ENCODE results near the gene CD79A.

CD79A gene

DNA sequence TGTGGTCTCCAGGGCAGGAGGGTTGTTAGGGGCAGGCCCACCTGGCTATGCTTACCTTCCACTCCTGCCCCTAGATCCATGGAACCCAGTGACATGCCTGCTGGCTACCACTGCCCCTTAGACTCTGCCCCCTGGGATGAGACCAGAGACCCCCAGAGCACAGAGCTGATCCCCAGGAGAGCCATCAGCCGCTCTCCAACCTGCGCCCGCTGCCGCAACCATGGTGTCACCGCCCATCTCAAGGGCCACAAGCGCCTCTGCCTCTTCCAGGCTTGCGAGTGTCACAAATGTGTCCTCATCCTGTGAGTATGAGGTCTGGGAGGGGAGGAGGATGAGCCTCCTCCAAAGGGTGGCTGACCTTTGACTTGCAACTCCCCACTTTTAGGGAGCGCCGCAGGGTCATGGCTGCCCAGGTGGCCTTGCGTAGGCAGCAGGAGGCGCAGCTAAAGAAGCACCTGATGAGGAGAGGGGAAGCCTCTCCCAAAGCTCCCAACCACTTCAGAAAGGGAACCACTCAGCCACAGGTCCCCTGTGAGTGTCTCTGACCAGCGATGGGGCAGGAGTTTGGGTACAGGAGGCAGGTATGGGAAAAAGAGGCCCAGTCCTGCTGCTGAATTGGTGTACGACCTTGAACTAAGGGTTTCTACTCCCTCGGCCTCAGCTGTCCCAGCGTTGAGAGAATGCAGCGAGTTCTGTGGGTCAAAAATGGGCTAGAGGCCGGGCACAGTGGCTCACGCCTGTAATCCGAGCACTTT, 29.6 kb upstream of the CD79A start:
- TF ChIP-seq, protein P1, sequence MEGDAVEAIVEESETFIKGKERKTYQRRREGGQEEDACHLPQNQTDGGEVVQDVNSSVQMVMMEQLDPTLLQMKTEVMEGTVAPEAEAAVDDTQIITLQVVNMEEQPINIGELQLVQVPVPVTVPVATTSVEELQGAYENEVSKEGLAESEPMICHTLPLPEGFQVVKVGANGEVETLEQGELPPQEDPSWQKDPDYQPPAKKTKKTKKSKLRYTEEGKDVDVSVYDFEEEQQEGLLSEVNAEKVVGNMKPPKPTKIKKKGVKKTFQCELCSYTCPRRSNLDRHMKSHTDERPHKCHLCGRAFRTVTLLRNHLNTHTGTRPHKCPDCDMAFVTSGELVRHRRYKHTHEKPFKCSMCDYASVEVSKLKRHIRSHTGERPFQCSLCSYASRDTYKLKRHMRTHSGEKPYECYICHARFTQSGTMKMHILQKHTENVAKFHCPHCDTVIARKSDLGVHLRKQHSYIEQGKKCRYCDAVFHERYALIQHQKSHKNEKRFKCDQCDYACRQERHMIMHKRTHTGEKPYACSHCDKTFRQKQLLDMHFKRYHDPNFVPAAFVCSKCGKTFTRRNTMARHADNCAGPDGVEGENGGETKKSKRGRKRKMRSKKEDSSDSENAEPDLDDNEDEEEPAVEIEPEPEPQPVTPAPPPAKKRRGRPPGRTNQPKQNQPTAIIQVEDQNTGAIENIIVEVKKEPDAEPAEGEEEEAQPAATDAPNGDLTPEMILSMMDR (conservative IDR thresholded peaks at IDR 0.05), result no peak
- H3K27ac ChIP-seq, result no peak overlapping the region

DNA sequence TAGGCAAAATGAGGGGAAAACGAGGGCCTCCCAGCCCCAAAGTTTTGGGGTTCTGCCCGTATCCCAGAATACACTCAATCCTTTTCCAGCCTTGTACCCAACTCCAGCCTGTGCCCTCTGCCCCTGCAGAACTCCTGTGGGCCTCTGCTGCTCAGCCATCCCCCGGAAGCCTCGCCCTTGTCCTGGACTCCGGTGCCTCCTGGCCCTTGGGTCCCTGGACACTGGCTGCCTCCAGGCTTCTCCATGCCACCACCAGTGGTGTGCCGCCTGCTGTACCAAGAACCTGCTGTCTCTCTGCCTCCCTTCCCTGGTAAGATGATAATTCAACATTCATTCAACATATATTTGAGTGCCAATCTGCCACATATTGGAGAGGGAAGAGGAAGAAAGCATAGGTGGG, 28.4 kb upstream of the CD79A start:
- no peak overlapping the region for H3K27ac ChIP-seq
- TF ChIP-seq, protein P1 (conservative IDR thresholded peaks at IDR 0.05), result no peak

DNA sequence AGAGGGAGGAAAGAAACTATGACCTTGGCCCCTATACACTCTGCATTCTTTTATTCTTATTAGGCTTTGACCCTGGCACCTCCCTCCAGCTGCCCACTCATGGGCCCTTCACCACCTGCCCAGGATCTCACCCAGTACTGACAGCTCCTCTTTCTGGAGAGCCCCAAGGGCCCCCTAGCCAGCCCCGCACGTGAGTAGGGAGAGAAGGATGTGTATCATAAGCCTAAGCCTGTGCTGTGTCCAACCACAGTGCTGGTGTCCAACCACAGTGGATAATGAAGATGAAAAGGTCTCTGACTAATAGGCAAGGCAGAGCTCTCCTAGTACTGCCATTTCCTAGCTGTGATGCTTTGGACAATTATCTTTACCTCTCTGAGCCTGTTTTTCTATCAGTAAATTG, 28.0 kb upstream of the CD79A start:
- no peak overlapping the region for H3K27ac ChIP-seq
- TF ChIP-seq, protein P1 (conservative IDR thresholded peaks at IDR 0.05), result no peak

DNA sequence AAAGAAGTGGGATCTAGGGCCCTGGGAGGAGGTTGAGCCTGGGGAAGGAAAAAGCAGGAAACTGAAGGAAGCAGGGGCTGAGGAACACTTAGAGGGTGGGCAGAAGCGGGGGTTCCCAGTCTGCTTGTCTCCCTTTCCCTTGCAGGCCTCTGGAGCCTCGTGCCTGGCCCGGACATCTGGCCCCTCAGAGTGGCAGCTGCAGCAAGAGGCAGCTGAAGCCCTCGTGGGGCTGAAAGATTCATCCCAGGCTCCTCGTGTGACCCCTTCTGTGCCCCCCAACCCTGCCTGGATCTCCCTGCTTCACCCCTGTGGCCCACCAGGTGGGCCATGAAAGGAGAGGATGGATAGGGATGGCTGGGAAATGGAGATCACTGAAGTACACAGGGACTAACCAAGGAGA, 26.7 kb upstream of the CD79A start:
- H3K27ac ChIP-seq, result no peak overlapping the region
- TF ChIP-seq, protein P1 (conservative IDR thresholded peaks at IDR 0.05), result no peak

DNA sequence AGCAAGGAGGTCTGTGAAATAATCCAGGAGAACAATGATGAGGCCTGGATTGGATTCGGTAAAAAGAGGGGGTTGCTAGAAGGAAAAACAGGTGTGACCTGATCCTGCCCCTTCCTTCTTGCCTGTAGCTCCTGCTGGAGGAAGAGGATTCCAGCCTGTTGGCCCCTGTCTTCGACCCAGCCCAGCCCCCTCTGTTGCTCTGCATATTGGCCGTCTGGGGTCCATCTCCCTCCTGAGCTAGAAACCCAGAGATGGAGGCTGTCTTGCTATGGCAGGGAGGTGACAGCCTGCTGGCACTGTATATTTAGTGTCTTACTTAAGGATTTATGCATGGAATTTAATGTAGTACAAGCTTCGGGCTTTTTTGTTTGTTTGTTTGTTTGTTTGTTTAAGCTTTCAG, 25.6 kb upstream of the CD79A start:
- TF ChIP-seq, protein P1 (conservative IDR thresholded peaks at IDR 0.05), result no peak

DNA sequence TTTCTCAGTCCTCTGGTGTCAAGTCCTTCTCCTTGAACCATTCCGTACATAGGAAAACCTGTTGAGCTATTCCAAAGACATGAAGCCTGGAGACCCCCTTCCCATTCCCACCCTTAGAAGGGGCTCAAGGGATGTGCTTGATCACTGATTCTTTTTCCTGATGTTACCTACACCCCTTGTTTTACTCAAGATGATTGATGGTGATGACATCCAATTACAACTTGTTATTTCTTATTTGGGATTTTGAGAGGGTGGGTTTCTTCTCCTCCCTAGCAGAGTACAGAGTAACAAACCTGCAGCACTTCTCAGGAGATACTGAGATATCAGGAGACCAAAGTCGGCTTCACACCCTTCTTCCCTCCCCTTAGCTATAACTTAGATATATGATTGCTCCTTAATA, 23.7 kb upstream of the CD79A start:
- H3K27ac ChIP-seq, result no peak overlapping the region
- TF ChIP-seq, protein P1 (conservative IDR thresholded peaks at IDR 0.05), result no peak

More for the DNA sequence above, 25.6 kb upstream of the CD79A start:
- no peak overlapping the region for H3K27ac ChIP-seq

DNA sequence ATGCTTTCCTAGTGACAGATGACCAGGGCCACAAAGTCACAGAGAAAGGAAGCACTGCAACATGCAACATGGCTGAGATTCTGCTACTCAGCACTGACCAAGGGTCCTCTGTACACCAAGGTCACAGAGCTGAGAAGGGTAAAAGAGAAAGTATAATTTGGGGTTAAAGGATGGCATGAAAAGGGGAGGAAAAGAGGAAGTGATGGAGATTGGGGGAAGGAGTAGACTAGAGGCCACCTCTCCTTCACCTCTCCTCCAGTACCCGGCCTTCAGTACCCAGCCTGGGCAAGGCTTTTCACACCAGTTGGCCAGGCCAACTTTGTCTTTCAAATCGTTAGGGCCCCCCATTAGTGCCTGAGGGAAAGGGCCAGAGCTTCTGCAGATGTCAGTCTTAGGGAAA, 23.3 kb upstream of the CD79A start:
- no peak overlapping the region for H3K27ac ChIP-seq
- TF ChIP-seq, protein P1 (conservative IDR thresholded peaks at IDR 0.05), result no peak

Data from VCaP (cell line).